Activated CD4-positive, alpha-beta memory T cell treated with anti-CD3 and anti-CD28 coated beads, Interleukin-2, amount 10 ng/mL, durations not matched to agents 7 days and 5 days (primary cell): ENCODE results near the gene CT47A1. TPM values are rescaled to one million over a fixed set of nuclear protein-coding genes. Genes with fewer than 3 reads are reported as not detected.
"Not testable (repeated sequence)": the region's sequence is repeated elsewhere in the genome, so short reads cannot be mapped to it uniquely, and the experiment has no call there.

Experiments
- CTCF ChIA-PET: fragments of 350-600 bp; sonication (Branson Sonifier 250); formaldehyde crosslinking; loops from one replicate; lab custom pipeline; 2021; ENCODE audit warnings: antibody characterized with exemption, inconsistent platforms; lab: Charles Lee
- POLR2A ChIA-PET: fragments of 350-600 bp; sonication (Branson Sonifier 250); formaldehyde crosslinking; loops from one replicate; lab custom pipeline; 2021; ENCODE audit warnings: antibody characterized with exemption; lab: Charles Lee
- DNase-seq: peaks from one replicate; pipeline ENCODE4 v3.0.0-alpha.2; 2020
- H3K27ac Mint-ChIP-seq: one replicate; pipeline ENCODE4 v1.8.0; 2021; ENCODE audit warnings: mild to moderate bottlenecking, mixed read lengths
- H3K27me3 Mint-ChIP-seq: one replicate; pipeline ENCODE4 v1.8.0; 2021; ENCODE audit warnings: mixed read lengths
- H3K36me3 Mint-ChIP-seq: one replicate; pipeline ENCODE4 v1.8.0; 2021; ENCODE audit warnings: low read depth, mixed read lengths
- H3K4me1 Mint-ChIP-seq: one replicate; pipeline ENCODE4 v1.8.0; 2021; ENCODE audit warnings: mixed read lengths
- H3K4me3 Mint-ChIP-seq: one replicate; pipeline ENCODE4 v1.8.0; 2021; ENCODE audit warnings: mild to moderate bottlenecking, mixed read lengths
- H3K9me3 Mint-ChIP-seq: one replicate; pipeline ENCODE4 v1.8.0; 2021; ENCODE audit warnings: mixed read lengths
- total RNA-seq, 2 experiments: library from RNA; stranded (reverse); gene quantifications; one replicate each; pipeline ENCODE4 v1.2.3, GENCODE V29; 2021

CT47A1 gene
- not detected for total RNA-seq

GRCh38 chrX:120985660-120986059 lies at the start of gene CT47A1:
Gene CT47A1, minus strand, starts transcription at chrX:120985760. Its CDS starts 231 bp downstream, at chrX:120985529.
- H3K27ac Mint-ChIP-seq, H3K27me3 Mint-ChIP-seq, H3K4me1 Mint-ChIP-seq, CTCF ChIA-PET, H3K36me3 Mint-ChIP-seq, DNase-seq, POLR2A ChIA-PET, H3K4me3 Mint-ChIP-seq, H3K9me3 Mint-ChIP-seq: not testable (repeated sequence)

GRCh38 chrX:121032531-121032930 lies 47.0 kb upstream of the CT47A1 start:
- Mint-ChIP-seq H3K4me3 (no peak overlapping the region), H3K9me3 (no peaks in the 10 kb centered on the region), H3K27ac (no peak overlapping the region), H3K36me3 (no peaks in the 10 kb centered on the region), H3K4me1 (no peaks in the 10 kb centered on the region), H3K27me3 (no peaks in the 10 kb centered on the region)
- POLR2A ChIA-PET: no interaction called here
- no peak for DNase-seq
- CTCF ChIA-PET: no interaction called here

- DNase-seq: no peak
- Mint-ChIP-seq H3K27ac (no peak overlapping the region), H3K9me3 (no peaks in the 10 kb centered on the region), H3K4me3 (no peak overlapping the region), H3K4me1 (no peaks in the 10 kb centered on the region), H3K36me3 (no peaks in the 10 kb centered on the region), H3K27me3 (no peaks in the 10 kb centered on the region)
- POLR2A ChIA-PET: no interaction called here
- CTCF ChIA-PET: no interaction called here
Measured at GRCh38 chrX:121030083-121030482, 44.5 kb upstream of the CT47A1 start.

- Mint-ChIP-seq H3K36me3 (no peaks in the 10 kb centered on the region), H3K27ac (no peak overlapping the region), H3K4me3 (no peak overlapping the region), H3K4me1 (no peaks in the 10 kb centered on the region), H3K9me3 (no peaks in the 10 kb centered on the region), H3K27me3 (no peaks in the 10 kb centered on the region)
- CTCF ChIA-PET: no interaction called here
- DNase-seq: no peak
- POLR2A ChIA-PET: no interaction called here
Measured at GRCh38 chrX:121028419-121028818, 42.9 kb upstream of the CT47A1 start.

- no peak overlapping the region for H3K27ac Mint-ChIP-seq
- DNase-seq: no peak
- H3K4me1 Mint-ChIP-seq: no peaks in the 10 kb centered on the region
- H3K9me3 Mint-ChIP-seq: no peaks in the 10 kb centered on the region
- no peaks in the 10 kb centered on the region for H3K27me3 Mint-ChIP-seq
- H3K36me3 Mint-ChIP-seq: no peaks in the 10 kb centered on the region
- CTCF ChIA-PET: no interaction called here
- POLR2A ChIA-PET: no interaction called here
- no peak overlapping the region for H3K4me3 Mint-ChIP-seq
Measured at GRCh38 chrX:121014826-121015225, 29.3 kb upstream of the CT47A1 start.

GRCh38 chrX:121013897-121014455 lies 28.4 kb upstream of the CT47A1 start:
- no peak for DNase-seq
- Mint-ChIP-seq H3K4me1 (no peaks in the 10 kb centered on the region), H3K4me3 (no peak overlapping the region), H3K9me3 (no peaks in the 10 kb centered on the region), H3K36me3 (no peaks in the 10 kb centered on the region), H3K27me3 (no peaks in the 10 kb centered on the region), H3K27ac (no peak overlapping the region)
- CTCF ChIA-PET: no interaction called here
- POLR2A ChIA-PET: no interaction called here

- ChIA-PET POLR2A (no interaction called here), CTCF (no interaction called here)
- no peak overlapping the region for H3K27ac Mint-ChIP-seq
- H3K36me3 Mint-ChIP-seq: no peaks in the 10 kb centered on the region
- H3K27me3 Mint-ChIP-seq: no peaks in the 10 kb centered on the region
- H3K4me3 Mint-ChIP-seq: no peak overlapping the region
- DNase-seq: no peak
- H3K4me1 Mint-ChIP-seq: no peaks in the 10 kb centered on the region
- no peaks in the 10 kb centered on the region for H3K9me3 Mint-ChIP-seq
Measured at GRCh38 chrX:121011254-121011653, 25.7 kb upstream of the CT47A1 start.

GRCh38 chrX:121010218-121010617 lies 24.7 kb upstream of the CT47A1 start:
- CTCF ChIA-PET: no interaction called here
- Mint-ChIP-seq H3K4me1 (no peaks in the 10 kb centered on the region), H3K27ac (no peak overlapping the region), H3K4me3 (no peak overlapping the region), H3K36me3 (no peaks in the 10 kb centered on the region), H3K27me3 (no peaks in the 10 kb centered on the region), H3K9me3 (no peaks in the 10 kb centered on the region)
- no peak for DNase-seq
- POLR2A ChIA-PET: no interaction called here

- Mint-ChIP-seq H3K36me3 (no peaks in the 10 kb centered on the region), H3K9me3 (no peaks in the 10 kb centered on the region), H3K4me3 (no peak overlapping the region), H3K4me1 (no peaks in the 10 kb centered on the region), H3K27ac (no peak overlapping the region), H3K27me3 (no peaks in the 10 kb centered on the region)
- POLR2A ChIA-PET: no interaction called here
- DNase-seq: no peak
- CTCF ChIA-PET: no interaction called here
Measured at GRCh38 chrX:121009764-121010163, 24.2 kb upstream of the CT47A1 start.

GRCh38 chrX:121008920-121009319 lies 23.4 kb upstream of the CT47A1 start:
- Mint-ChIP-seq H3K36me3 (no peaks in the 10 kb centered on the region), H3K4me3 (no peak overlapping the region), H3K4me1 (no peaks in the 10 kb centered on the region), H3K27ac (no peak overlapping the region), H3K27me3 (no peaks in the 10 kb centered on the region), H3K9me3 (no peaks in the 10 kb centered on the region)
- POLR2A ChIA-PET: no interaction called here
- no peak for DNase-seq
- CTCF ChIA-PET: no interaction called here

GRCh38 chrX:121000589-121000988 lies 15.0 kb upstream of the CT47A1 start:
- Mint-ChIP-seq H3K36me3 (no peaks in the 10 kb centered on the region), H3K27me3 (no peaks in the 10 kb centered on the region), H3K9me3 (no peaks in the 10 kb centered on the region), H3K27ac (no peak overlapping the region), H3K4me3 (no peak overlapping the region), H3K4me1 (no peaks in the 10 kb centered on the region)
- DNase-seq: no peak
- POLR2A ChIA-PET: no interaction called here
- CTCF ChIA-PET: interaction anchor here (1.5 kb wide), 1 partner anchor 210 kb away, joined by 3 read pairs; no protein-coding TSS in a partner anchor

- POLR2A ChIA-PET: no interaction called here
- Mint-ChIP-seq H3K4me1 (no peaks in the 10 kb centered on the region), H3K9me3 (no peaks in the 10 kb centered on the region), H3K4me3 (no peak overlapping the region), H3K27ac (no peak overlapping the region), H3K36me3 (no peaks in the 10 kb centered on the region), H3K27me3 (no peaks in the 10 kb centered on the region)
- CTCF ChIA-PET: interaction anchor here (1.5 kb wide), 1 partner anchor 209 kb away, joined by 3 read pairs; no protein-coding TSS in a partner anchor
- DNase-seq: no peak
Measured at GRCh38 chrX:120999413-120999812, 13.9 kb upstream of the CT47A1 start.

- H3K4me3 Mint-ChIP-seq, H3K36me3 Mint-ChIP-seq, DNase-seq, POLR2A ChIA-PET, CTCF ChIA-PET, H3K9me3 Mint-ChIP-seq, H3K27ac Mint-ChIP-seq, H3K4me1 Mint-ChIP-seq, H3K27me3 Mint-ChIP-seq: not testable (repeated sequence)
Measured at GRCh38 chrX:120956500-120956899, 29.1 kb downstream of the CT47A1 start, which contains the start of gene CT47A7. Gene CT47A7, minus strand, starts transcription at chrX:120956600. Its CDS starts 255 bp downstream, at chrX:120956345.
